ENCODE measurements around the gene XPC.

- TF ChIP-seq CTCF (IDR thresholded peaks at IDR 0.05; ENCODE audit: low read length): no peak
- no peak for TF ChIP-seq EZH2 (IDR thresholded peaks at IDR 0.05; ENCODE audit: borderline replicate concordance, low read length)
These were observed 1.4 kb upstream of the XPC start for GRCh38 chr3:14179795-14180194.
